K562 (cell line): ENCODE measurements around the gene ABCC5.

Experiments used
- CTCF ChIP-seq, 3 experiments: IDR thresholded peaks in 2 of 3; conservative IDR thresholded peaks in 1 of 3; 2 replicates each; pipeline ENCODE4 v1.5.1; 2011 to 2012; ENCODE audit warnings: low read length in 3 of 3, mild to moderate bottlenecking in 3 of 3, control low read depth in 2 of 3, improper control_type of control experiment in 1 of 3, inconsistent platforms in 1 of 3, low read depth in 1 of 3, mixed read lengths in 1 of 3, moderate library complexity in 1 of 3; ENCODE audit not compliant: insufficient read depth in 2 of 3
- EGR1 ChIP-seq: fragments of 450-650 bp; conservative IDR thresholded peaks from 2 replicates; pipeline ENCODE4 v1.6.1; 2017; ENCODE audit warnings: mild to moderate bottlenecking
- HDAC2 ChIP-seq: fragments of 450-650 bp; IDR thresholded peaks from 2 replicates; pipeline ENCODE4 v1.6.1; 2016; ENCODE audit warnings: mild to moderate bottlenecking
- ILK ChIP-seq: fragments of 450-650 bp; IDR thresholded peaks from 2 replicates; pipeline ENCODE4 v1.6.1; 2016; ENCODE audit warnings: missing genetic modification characterization, low read depth, mild to moderate bottlenecking, missing compliant biosample characterization, moderate library complexity, borderline replicate concordance
- NFATC3 ChIP-seq: fragments of 450-650 bp; IDR thresholded peaks from 2 replicates; pipeline ENCODE4 v1.6.1; 2017; ENCODE audit warnings: mild to moderate bottlenecking
- RFX1 ChIP-seq: fragments of 450-650 bp; IDR thresholded peaks from 2 replicates; pipeline ENCODE4 v1.6.1; 2016; ENCODE audit warnings: mild to moderate bottlenecking, moderate library complexity
- SETDB1 ChIP-seq: IDR thresholded peaks from one replicate; pipeline ENCODE4 v1.6.1; 2012; ENCODE audit warnings: low read length, control low read depth, inconsistent platforms
- ZFP1 ChIP-seq: fragments of 450-650 bp; formaldehyde crosslinking; IDR thresholded peaks from 2 replicates; pipeline ENCODE4 v1.4.0; 2020; ENCODE audit warnings: mild to moderate bottlenecking, mixed read lengths

- TF ChIP-seq NFATC3 (no peak), ILK (tag) (no peak), EGR1 (no peak), ZFP1 (CRISPR knock-in tag) (no peak), CTCF (IDR thresholded peaks at IDR 0.05 in 2 of 3, conservative IDR thresholded peaks at IDR 0.05 in 1 of 3; ENCODE audit: insufficient read depth in 2 of 3, low read depth in 1 of 3, low read length in 3 of 3) (no peak), RFX1 (no peak), SETDB1 (no peak), HDAC2 (no peak)
These were observed 5.5 kb downstream of the ABCC5 start for GRCh38 chr3:184011937-184012889.
